Panc1 (cell line): ENCODE data around the gene CCDC9B.

Experiments used
- CTCF ChIP-seq: fragments of 450-650 bp; IDR thresholded peaks from 2 replicates; pipeline ENCODE4 v1.5.1; 2017; ENCODE audit warnings: mild to moderate bottlenecking
- POLR2AphosphoS5 ChIP-seq: IDR thresholded peaks from 2 replicates; pipeline ENCODE4 v1.6.1; 2012; ENCODE audit warnings: mild to moderate bottlenecking, low read depth, low read length, moderate library complexity
- REST ChIP-seq, 2 experiments: IDR thresholded peaks; 2 replicates each; pipeline ENCODE4 v1.6.1; 2011 to 2012; ENCODE audit warnings: low read depth in 2 of 2, control low read depth in 1 of 2, low read length in 1 of 2, mild to moderate bottlenecking in 1 of 2, moderate library complexity in 1 of 2; ENCODE audit not compliant: insufficient read depth in 1 of 2
- SIN3A ChIP-seq: IDR thresholded peaks from 2 replicates; pipeline ENCODE4 v1.6.1; 2012; ENCODE audit warnings: low read depth, mild to moderate bottlenecking, low read length, moderate library complexity, borderline replicate concordance; ENCODE audit not compliant: insufficient read depth
- TCF7L2 ChIP-seq: IDR thresholded peaks from 2 replicates; pipeline ENCODE4 v1.6.1; 2011; ENCODE audit warnings: mild to moderate bottlenecking, low read depth, low read length, inconsistent platforms

GRCh38 chr15:40313531-40314398 is 27.0 kb downstream of the CCDC9B start:
- TF ChIP-seq CTCF = no peak
- TF ChIP-seq SIN3A = no peak
- TF ChIP-seq POLR2AphosphoS5 = no peak
- no peak for TF ChIP-seq REST (IDR thresholded peaks at IDR 0.05; ENCODE audit: insufficient read depth in 1 of 2, low read depth in 2 of 2, low read length in 1 of 2)
- TF ChIP-seq TCF7L2 = no peak
